NB4 (cell line): Measurements from ENCODE around the gene LRMDA.

ENCODE experiments used
- DNase-seq: peaks from one replicate; pipeline ENCODE4 v3.0.0; 2010; ENCODE audit warnings: low read depth
- H3K4me3 ChIP-seq: one replicate; pipeline ENCODE4 v1.5.1; 2011; ENCODE audit warnings: mild to moderate bottlenecking, low read depth, low read length, moderate library complexity
- MYC ChIP-seq: IDR thresholded peaks from 2 replicates; pipeline ENCODE4 v1.6.1; 2011; ENCODE audit warnings: low read depth, low read length
- POLR2A ChIP-seq: IDR thresholded peaks from 2 replicates; pipeline ENCODE4 v1.6.1; 2011; ENCODE audit warnings: mild to moderate bottlenecking; ENCODE audit not compliant: insufficient read length; ENCODE audit errors: extremely low read depth
- TF ChIP-seq, protein P1 (sequence below): IDR thresholded peaks from 2 replicates; pipeline ENCODE4 v1.6.1; 2011; ENCODE audit warnings: low read depth, low read length
- TF ChIP-seq, protein P2 (sequence below): IDR thresholded peaks from one replicate; pipeline ENCODE4 v1.5.1; 2012; ENCODE audit warnings: low read depth, low read length

LRMDA gene

DNA sequence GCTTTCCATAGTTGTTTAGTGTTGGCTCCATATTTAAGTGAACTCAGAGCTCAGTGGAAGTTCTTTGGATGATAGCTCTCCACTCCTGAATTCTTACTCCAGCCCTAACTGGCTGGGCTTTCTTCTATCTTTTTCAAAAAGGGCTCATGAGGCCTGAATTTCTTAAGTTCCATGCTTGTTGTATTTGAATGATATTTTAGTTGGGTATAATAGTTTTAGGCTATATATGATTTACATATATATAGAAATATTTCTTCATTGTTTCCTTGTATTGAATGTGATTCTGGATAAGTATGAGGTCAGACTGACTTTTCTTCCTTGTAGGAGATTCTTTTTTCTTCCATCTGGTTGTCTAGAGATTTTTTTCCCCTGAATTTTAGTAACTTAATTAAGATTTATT is 843.5 kb downstream of the LRMDA start:
- H3K4me3 ChIP-seq: no peak overlapping the region
- no peak for DNase-seq
- TF ChIP-seq MYC: no peak
- TF ChIP-seq, protein P1, sequence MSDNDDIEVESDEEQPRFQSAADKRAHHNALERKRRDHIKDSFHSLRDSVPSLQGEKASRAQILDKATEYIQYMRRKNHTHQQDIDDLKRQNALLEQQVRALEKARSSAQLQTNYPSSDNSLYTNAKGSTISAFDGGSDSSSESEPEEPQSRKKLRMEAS: no peak
- TF ChIP-seq POLR2A: no peak
- TF ChIP-seq, protein P2, sequence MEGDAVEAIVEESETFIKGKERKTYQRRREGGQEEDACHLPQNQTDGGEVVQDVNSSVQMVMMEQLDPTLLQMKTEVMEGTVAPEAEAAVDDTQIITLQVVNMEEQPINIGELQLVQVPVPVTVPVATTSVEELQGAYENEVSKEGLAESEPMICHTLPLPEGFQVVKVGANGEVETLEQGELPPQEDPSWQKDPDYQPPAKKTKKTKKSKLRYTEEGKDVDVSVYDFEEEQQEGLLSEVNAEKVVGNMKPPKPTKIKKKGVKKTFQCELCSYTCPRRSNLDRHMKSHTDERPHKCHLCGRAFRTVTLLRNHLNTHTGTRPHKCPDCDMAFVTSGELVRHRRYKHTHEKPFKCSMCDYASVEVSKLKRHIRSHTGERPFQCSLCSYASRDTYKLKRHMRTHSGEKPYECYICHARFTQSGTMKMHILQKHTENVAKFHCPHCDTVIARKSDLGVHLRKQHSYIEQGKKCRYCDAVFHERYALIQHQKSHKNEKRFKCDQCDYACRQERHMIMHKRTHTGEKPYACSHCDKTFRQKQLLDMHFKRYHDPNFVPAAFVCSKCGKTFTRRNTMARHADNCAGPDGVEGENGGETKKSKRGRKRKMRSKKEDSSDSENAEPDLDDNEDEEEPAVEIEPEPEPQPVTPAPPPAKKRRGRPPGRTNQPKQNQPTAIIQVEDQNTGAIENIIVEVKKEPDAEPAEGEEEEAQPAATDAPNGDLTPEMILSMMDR: no peak

DNA sequence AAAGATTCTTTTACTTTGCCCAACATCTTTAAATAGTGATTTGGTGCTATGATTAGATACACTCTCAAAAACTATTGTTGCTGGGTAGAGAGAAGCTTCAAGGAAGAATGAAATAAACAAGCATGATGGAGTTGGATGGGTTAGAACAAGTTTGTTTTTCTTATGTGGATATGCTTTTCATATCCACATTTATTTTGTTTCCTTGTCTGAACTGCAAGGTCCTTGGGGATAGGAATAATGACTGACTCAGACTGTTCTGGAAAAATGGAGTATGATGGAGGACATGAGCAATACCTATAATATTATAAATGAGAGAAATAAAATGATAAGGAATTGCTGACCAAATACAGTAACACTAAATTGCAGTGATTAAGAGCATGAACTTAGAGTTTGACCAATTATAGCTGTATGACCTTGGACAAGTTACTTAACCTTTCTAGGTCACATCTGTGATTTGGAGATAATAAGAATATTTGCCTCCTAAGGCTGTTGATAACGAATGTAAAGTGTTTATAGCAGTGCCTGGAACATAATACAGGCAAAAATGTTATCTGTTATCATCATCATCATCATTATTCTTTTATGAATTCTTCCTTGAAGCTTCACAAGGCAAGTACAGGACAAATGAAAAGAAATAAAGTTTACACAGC is 847.5 kb downstream of the LRMDA start:
- no peak for DNase-seq
- H3K4me3 ChIP-seq: no peak overlapping the region
- TF ChIP-seq, protein P1: no peak
- TF ChIP-seq MYC: no peak
- no peak for TF ChIP-seq POLR2A
- TF ChIP-seq, protein P2: no peak

DNA sequence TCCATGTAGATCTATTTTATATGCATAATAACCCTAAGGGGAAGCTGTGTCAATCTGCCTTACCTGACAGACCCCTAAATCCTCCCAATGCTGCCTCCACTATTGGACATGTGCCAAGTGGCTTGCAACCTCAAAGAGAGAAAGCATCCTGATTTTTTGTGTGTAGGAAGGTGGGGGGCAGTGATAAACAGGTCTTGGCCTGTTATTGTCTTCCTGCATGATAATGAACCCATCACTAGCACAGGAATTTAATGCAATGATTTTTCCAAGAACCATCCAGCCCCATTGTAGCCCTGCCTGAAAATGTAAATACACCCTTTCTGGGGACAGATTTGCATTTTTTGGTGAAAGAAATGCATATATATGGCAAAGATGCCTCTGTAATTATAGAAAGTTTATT is 850.2 kb downstream of the LRMDA start:
- no peak overlapping the region for H3K4me3 ChIP-seq
- DNase-seq: no peak
- TF ChIP-seq MYC (no peak), POLR2A (no peak)
- TF ChIP-seq, protein P2: no peak
- TF ChIP-seq, protein P1: no peak

DNA sequence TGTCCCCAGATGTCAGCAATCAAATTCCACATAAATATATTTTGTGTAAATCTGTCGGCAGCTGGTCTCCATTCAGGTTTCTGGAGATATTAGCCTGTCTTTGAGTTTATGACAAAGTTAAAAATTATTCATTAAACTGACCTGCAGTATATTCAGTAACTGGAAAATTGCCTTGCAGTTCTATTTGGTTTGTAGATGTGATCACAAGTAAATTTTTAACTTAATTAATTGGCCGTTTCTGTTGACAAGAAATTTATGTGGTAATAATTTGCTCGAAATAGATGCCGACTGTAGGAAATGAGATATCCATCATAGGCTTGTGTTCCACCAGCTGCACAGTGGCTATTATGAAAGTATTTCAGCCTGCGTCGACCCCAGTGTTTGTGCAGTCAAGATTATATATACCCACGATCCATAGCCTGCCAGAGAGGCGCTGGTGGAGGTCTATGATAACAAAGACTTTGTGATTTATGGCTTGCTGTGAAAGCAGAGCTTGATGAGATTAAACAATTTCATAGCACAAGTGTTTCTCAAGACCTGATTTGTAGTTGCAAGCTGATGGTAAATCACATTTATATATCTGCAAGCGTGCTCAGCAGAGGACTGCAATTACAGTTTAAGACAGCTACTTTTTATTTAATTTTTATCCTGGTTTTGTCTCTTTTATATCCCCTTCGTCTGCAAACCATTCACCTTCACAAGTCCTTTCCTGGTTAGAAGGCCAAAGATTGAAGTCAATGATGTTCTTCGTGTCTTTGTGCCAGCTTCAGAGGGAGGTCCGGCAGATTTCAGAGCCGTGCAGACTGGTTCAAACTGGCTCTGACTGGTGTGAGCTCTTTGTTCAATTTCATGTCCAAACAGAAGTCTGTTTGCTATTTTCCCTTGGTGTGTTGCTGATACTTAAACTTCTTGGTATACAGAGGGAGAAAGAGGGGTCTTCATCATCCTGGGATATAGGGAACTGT is 850.9 kb downstream of the LRMDA start:
- no peak for DNase-seq
- TF ChIP-seq, protein P2: no peak
- no peak for TF ChIP-seq MYC
- TF ChIP-seq, protein P1: no peak
- TF ChIP-seq POLR2A: no peak
- no peak overlapping the region for H3K4me3 ChIP-seq

DNA sequence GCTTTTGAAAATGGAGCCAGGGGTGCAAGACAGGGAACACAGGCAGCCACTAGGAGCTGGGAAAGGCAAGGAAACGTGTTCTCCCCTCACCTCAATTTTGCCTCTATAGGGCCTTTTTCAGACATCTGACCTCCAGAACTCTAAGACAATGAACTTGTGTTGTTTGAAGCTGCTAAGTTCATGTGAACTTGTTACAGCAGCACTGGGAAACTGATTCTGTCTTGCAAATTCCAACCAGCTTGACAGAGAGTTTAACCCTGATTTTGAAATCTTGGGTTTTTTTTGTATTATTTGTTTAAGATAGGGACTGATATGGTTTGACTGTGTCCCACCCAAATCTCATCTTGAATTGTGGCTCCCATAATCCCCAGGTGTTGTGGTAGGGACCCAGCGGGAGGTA is 852.9 kb downstream of the LRMDA start:
- DNase-seq: no peak
- no peak overlapping the region for H3K4me3 ChIP-seq
- TF ChIP-seq MYC (no peak), POLR2A (no peak)
- TF ChIP-seq, protein P1: no peak
- TF ChIP-seq, protein P2: no peak
